ENCODE data around the gene TSPYL2.

DNA sequence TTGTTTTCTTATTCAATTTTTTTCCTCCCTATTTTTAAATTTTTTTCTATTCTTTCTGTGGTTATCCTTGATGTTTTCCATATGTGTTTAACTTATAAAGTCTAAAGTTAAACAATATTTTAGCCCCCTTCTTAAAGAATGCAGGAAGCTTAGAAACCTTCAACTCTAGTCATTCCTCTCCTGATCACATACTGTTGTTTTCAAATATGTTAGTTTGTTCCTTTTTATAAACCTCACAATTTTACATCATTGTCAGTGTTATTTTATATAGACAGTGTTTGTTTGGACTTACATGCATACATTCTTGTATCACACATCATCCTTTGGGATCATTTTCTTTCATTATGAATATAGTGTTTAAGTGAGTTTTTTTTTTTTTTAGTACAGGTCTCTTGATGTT is 43.3 kb downstream of the TSPYL2 start:
- TF ChIP-seq, protein P1, sequence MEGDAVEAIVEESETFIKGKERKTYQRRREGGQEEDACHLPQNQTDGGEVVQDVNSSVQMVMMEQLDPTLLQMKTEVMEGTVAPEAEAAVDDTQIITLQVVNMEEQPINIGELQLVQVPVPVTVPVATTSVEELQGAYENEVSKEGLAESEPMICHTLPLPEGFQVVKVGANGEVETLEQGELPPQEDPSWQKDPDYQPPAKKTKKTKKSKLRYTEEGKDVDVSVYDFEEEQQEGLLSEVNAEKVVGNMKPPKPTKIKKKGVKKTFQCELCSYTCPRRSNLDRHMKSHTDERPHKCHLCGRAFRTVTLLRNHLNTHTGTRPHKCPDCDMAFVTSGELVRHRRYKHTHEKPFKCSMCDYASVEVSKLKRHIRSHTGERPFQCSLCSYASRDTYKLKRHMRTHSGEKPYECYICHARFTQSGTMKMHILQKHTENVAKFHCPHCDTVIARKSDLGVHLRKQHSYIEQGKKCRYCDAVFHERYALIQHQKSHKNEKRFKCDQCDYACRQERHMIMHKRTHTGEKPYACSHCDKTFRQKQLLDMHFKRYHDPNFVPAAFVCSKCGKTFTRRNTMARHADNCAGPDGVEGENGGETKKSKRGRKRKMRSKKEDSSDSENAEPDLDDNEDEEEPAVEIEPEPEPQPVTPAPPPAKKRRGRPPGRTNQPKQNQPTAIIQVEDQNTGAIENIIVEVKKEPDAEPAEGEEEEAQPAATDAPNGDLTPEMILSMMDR (IDR thresholded peaks at IDR 0.05; ENCODE audit: low read depth, low read length): no peak
- no peak for TF ChIP-seq POLR2A (IDR thresholded peaks at IDR 0.05; ENCODE audit: extremely low read depth, insufficient read length)

Measured in NB4 (cell line).